HepG2 (cell line): Measurements from ENCODE around the gene ST14. TPM values are rescaled to one million over a fixed set of nuclear protein-coding genes. Genes with fewer than 3 reads are reported as not detected.

Experiments
- CHD2 ChIP-seq: IDR thresholded peaks from 2 replicates; pipeline ENCODE4 v1.6.1; 2011; ENCODE audit warnings: low read depth, low read length, improper control_type of control experiment
- DNMT1 ChIP-seq: sonication (generic); formaldehyde crosslinking; IDR thresholded peaks from 2 replicates; pipeline ENCODE4 v1.5.1; 2020; ENCODE audit warnings: mild to moderate bottlenecking, missing genetic modification reagents
- ESRRA ChIP-seq: sonication (generic); formaldehyde crosslinking; IDR thresholded peaks from 2 replicates; pipeline ENCODE4 v1.5.1; 2020; ENCODE audit warnings: mild to moderate bottlenecking, low read depth, missing genetic modification reagents
- HCFC1 ChIP-seq: fragments of 150-350 bp; IDR thresholded peaks from 2 replicates; pipeline ENCODE4 v1.6.1; 2014; ENCODE audit warnings: low read depth, low read length
- MYNN ChIP-seq: sonication (generic); formaldehyde crosslinking; IDR thresholded peaks from 2 replicates; pipeline ENCODE4 v1.4.0; 2020; ENCODE audit warnings: mild to moderate bottlenecking, low read depth, missing genetic modification reagents
- NBN ChIP-seq: fragments of 450-650 bp; conservative IDR thresholded peaks from 2 replicates; pipeline ENCODE4 v1.6.1; 2017
- PLRG1 ChIP-seq: fragments of 450-650 bp; conservative IDR thresholded peaks from 2 replicates; pipeline ENCODE4 v1.6.1; 2016
- SETDB1 ChIP-seq: sonication (generic); formaldehyde crosslinking; IDR thresholded peaks from 2 replicates; pipeline ENCODE4 v1.5.1; 2020; ENCODE audit warnings: missing genetic modification reagents, mild to moderate bottlenecking, borderline replicate concordance
- ZNF207 ChIP-seq: fragments of 450-650 bp; IDR thresholded peaks from 2 replicates; pipeline ENCODE4 v1.6.1; 2016; ENCODE audit warnings: antibody characterized with exemption, borderline replicate concordance
- ZNF703 ChIP-seq: sonication (generic); formaldehyde crosslinking; IDR thresholded peaks from 2 replicates; pipeline ENCODE4 v1.5.1; 2020; ENCODE audit warnings: missing genetic modification reagents, mild to moderate bottlenecking, moderate library complexity, borderline replicate concordance
- ZNF776 ChIP-seq: sonication (generic); formaldehyde crosslinking; IDR thresholded peaks from 2 replicates; pipeline ENCODE4 v1.4.0; 2020; ENCODE audit warnings: mild to moderate bottlenecking, missing genetic modification reagents
- polyA plus RNA-seq, 8 experiments: library from polyadenylated mRNA; depleted of rRNA in 3 of 8; stranded (reverse) in 7 of 8; unstranded in 1 of 8; fragments of >200 nt; fragmentation: Illumina TruSeq in 4 of 8; extraction: Trizol in 4 of 8; gene quantifications; 2 replicates each; pipeline versions ENCODE4 v1.2.1 to v1.2.3, GENCODE V29; 2011 to 2016; ENCODE audit warnings: low read depth in 4 of 8, missing spikeins in 1 of 8, mixed read lengths in 1 of 8; ENCODE audit not compliant: insufficient read depth in 1 of 8
- total RNA-seq, 5 experiments: library from RNA; depleted of rRNA; stranded (reverse); fragments of >200 nt; fragmentation: Illumina TruSeq; extraction: Trizol; gene quantifications; 2 replicates each; pipeline ENCODE4 v1.2.3, GENCODE V29; 2016; ENCODE audit warnings: low read depth in 1 of 5
- TF ChIP-seq, protein P1 (sequence below): fragments of 450-650 bp; IDR thresholded peaks from 2 replicates; pipeline ENCODE4 v1.6.1; 2016
- TF ChIP-seq, protein P2 (sequence below): sonication (generic); formaldehyde crosslinking; IDR thresholded peaks from 2 replicates; pipeline ENCODE4 v1.4.0; 2020; ENCODE audit warnings: missing genetic modification reagents
- TF ChIP-seq, protein P3 (sequence below): sonication (generic); formaldehyde crosslinking; IDR thresholded peaks from 2 replicates; pipeline ENCODE4 v1.5.0; 2020; ENCODE audit warnings: missing genetic modification reagents
- TF ChIP-seq, protein P4 (sequence below): sonication (generic); formaldehyde crosslinking; IDR thresholded peaks from 2 replicates; pipeline ENCODE4 v1.5.0; 2020; ENCODE audit warnings: mild to moderate bottlenecking, missing genetic modification reagents
- TF ChIP-seq, protein P5 (sequence below): sonication (generic); formaldehyde crosslinking; IDR thresholded peaks from 2 replicates; pipeline ENCODE4 v1.5.0; 2020; ENCODE audit warnings: missing genetic modification reagents

Gene ST14
- total and polyA plus RNA-seq, 2 of the 13 experiments (the other 11 are each of a cell fraction or from before 2014, with no cell fraction given): 0.88 to 1.4 TPM

DNA sequence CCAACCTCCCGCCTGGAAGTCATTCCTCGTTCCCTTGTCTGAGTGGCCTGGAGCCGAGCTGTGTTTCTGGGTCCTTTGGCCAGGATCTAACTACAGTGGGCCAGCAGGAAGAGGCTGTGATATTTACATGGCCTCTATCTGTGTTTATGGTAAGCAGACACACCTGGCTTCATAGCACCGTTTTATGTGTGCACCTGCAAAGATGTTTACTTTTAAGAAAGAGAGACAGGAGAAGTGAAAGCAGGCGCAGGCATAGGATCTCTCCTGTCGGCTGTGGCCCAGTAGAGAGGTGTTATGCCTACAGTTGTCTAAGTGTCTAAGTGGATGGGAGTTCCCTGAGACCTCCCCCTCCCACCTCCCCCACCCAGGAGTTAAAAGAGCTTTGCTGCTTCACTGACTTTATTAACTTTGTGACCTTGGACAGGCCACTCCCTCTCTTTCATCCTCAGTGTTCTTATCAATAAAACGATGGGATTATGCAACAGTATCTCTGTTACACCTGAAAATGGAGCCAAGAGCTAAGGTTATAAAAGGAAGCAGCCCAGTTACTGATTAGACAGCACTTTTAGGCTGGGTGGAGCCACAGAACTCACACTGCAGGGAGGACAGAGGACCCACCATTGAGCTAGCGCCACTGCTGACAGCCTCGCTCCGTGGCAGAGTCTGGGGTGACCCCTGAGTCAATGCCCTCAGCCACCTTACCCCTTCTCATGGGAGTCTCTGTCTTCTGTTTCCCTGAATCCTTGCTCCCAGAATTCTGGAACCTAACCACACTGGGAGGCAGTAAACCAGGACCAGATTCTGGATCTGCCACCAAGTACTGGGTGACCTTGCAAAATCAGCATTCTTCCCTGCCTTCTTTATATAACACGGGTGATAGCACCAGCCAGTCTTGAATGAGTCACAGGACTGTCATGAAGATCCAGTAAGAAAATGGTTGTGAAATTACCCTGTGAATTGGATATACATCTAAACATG is 22.0 kb downstream of the ST14 start (continued):
- no peak for TF ChIP-seq SETDB1 (CRISPR knock-in tag)
- no peak for TF ChIP-seq ZNF207
- peak; percentile 79; the same call in 1 of the 2 replicates for TF ChIP-seq ESRRA (CRISPR knock-in tag)
- no peak for TF ChIP-seq HCFC1
- TF ChIP-seq CHD2: no peak
- TF ChIP-seq ZNF776 (CRISPR knock-in tag): no peak
- peak; percentile 66; the same call in 1 of the 2 replicates for TF ChIP-seq ZNF703
- TF ChIP-seq, protein P1, sequence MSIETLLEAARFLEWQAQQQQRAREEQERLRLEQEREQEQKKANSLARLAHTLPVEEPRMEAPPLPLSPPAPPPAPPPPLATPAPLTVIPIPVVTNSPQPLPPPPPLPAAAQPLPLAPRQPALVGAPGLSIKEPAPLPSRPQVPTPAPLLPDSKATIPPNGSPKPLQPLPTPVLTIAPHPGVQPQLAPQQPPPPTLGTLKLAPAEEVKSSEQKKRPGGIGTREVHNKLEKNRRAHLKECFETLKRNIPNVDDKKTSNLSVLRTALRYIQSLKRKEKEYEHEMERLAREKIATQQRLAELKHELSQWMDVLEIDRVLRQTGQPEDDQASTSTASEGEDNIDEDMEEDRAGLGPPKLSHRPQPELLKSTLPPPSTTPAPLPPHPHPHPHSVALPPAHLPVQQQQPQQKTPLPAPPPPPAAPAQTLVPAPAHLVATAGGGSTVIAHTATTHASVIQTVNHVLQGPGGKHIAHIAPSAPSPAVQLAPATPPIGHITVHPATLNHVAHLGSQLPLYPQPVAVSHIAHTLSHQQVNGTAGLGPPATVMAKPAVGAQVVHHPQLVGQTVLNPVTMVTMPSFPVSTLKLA: no peak
- TF ChIP-seq, protein P2, sequence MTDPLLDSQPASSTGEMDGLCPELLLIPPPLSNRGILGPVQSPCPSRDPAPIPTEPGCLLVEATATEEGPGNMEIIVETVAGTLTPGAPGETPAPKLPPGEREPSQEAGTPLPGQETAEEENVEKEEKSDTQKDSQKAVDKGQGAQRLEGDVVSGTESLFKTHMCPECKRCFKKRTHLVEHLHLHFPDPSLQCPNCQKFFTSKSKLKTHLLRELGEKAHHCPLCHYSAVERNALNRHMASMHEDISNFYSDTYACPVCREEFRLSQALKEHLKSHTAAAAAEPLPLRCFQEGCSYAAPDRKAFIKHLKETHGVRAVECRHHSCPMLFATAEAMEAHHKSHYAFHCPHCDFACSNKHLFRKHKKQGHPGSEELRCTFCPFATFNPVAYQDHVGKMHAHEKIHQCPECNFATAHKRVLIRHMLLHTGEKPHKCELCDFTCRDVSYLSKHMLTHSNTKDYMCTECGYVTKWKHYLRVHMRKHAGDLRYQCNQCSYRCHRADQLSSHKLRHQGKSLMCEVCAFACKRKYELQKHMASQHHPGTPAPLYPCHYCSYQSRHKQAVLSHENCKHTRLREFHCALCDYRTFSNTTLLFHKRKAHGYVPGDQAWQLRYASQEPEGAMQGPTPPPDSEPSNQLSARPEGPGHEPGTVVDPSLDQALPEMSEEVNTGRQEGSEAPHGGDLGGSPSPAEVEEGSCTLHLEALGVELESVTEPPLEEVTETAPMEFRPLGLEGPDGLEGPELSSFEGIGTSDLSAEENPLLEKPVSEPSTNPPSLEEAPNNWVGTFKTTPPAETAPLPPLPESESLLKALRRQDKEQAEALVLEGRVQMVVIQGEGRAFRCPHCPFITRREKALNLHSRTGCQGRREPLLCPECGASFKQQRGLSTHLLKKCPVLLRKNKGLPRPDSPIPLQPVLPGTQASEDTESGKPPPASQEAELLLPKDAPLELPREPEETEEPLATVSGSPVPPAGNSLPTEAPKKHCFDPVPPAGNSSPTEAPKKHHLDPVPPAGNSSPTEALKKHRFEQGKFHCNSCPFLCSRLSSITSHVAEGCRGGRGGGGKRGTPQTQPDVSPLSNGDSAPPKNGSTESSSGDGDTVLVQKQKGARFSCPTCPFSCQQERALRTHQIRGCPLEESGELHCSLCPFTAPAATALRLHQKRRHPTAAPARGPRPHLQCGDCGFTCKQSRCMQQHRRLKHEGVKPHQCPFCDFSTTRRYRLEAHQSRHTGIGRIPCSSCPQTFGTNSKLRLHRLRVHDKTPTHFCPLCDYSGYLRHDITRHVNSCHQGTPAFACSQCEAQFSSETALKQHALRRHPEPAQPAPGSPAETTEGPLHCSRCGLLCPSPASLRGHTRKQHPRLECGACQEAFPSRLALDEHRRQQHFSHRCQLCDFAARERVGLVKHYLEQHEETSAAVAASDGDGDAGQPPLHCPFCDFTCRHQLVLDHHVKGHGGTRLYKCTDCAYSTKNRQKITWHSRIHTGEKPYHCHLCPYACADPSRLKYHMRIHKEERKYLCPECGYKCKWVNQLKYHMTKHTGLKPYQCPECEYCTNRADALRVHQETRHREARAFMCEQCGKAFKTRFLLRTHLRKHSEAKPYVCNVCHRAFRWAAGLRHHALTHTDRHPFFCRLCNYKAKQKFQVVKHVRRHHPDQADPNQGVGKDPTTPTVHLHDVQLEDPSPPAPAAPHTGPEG (CRISPR knock-in tag): peak; percentile 32
- TF ChIP-seq MYNN (CRISPR knock-in tag): no peak
- TF ChIP-seq, protein P3, sequence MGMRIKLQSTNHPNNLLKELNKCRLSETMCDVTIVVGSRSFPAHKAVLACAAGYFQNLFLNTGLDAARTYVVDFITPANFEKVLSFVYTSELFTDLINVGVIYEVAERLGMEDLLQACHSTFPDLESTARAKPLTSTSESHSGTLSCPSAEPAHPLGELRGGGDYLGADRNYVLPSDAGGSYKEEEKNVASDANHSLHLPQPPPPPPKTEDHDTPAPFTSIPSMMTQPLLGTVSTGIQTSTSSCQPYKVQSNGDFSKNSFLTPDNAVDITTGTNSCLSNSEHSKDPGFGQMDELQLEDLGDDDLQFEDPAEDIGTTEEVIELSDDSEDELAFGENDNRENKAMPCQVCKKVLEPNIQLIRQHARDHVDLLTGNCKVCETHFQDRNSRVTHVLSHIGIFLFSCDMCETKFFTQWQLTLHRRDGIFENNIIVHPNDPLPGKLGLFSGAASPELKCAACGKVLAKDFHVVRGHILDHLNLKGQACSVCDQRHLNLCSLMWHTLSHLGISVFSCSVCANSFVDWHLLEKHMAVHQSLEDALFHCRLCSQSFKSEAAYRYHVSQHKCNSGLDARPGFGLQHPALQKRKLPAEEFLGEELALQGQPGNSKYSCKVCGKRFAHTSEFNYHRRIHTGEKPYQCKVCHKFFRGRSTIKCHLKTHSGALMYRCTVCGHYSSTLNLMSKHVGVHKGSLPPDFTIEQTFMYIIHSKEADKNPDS (CRISPR knock-in tag): no peak
- no peak for TF ChIP-seq PLRG1
- TF ChIP-seq, protein P4, sequence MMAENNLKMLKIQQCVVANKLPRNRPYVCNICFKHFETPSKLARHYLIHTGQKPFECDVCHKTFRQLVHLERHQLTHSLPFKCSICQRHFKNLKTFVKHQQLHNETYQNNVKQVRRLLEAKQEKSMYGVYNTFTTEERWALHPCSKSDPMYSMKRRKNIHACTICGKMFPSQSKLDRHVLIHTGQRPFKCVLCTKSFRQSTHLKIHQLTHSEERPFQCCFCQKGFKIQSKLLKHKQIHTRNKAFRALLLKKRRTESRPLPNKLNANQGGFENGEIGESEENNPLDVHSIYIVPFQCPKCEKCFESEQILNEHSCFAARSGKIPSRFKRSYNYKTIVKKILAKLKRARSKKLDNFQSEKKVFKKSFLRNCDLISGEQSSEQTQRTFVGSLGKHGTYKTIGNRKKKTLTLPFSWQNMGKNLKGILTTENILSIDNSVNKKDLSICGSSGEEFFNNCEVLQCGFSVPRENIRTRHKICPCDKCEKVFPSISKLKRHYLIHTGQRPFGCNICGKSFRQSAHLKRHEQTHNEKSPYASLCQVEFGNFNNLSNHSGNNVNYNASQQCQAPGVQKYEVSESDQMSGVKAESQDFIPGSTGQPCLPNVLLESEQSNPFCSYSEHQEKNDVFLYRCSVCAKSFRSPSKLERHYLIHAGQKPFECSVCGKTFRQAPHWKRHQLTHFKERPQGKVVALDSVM: no peak
- TF ChIP-seq NBN: no peak
- TF ChIP-seq, protein P5, sequence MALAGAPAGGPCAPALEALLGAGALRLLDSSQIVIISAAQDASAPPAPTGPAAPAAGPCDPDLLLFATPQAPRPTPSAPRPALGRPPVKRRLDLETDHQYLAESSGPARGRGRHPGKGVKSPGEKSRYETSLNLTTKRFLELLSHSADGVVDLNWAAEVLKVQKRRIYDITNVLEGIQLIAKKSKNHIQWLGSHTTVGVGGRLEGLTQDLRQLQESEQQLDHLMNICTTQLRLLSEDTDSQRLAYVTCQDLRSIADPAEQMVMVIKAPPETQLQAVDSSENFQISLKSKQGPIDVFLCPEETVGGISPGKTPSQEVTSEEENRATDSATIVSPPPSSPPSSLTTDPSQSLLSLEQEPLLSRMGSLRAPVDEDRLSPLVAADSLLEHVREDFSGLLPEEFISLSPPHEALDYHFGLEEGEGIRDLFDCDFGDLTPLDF (CRISPR knock-in tag): no peak
- TF ChIP-seq DNMT1: no peak
